ENCODE data around the gene RCC1. TPM values are rescaled to one million over a fixed set of nuclear protein-coding genes. Genes with fewer than 3 reads are reported as not detected.
"Not testable (repeated sequence)": the region's sequence is repeated elsewhere in the genome, so short reads cannot be mapped to it uniquely, and the experiment has no call there.

Gene RCC1
- polyA plus RNA-seq, 1 donor: 46.2 TPM

- no CpG with 5 or more reads among the region's 12 CpGs for WGBS (ENCODE audit: insufficient coverage, low lambda C conversion rate)
- not testable (repeated sequence) for H3K27ac ChIP-seq (ENCODE audit: low read length); H3K4me3 ChIP-seq (ENCODE audit: low read length); H3K9me3 ChIP-seq (ENCODE audit: control insufficient read depth, low read depth, low read length); DNase-seq; H3K27me3 ChIP-seq (ENCODE audit: control insufficient read depth, insufficient read depth, low read length)
- peaks cover 12% of the 10 kb centered on the region for H3K36me3 ChIP-seq (ENCODE audit: control insufficient read depth, insufficient read depth, low read length)
- H3K4me1 ChIP-seq (ENCODE audit: control insufficient read depth, insufficient read depth, low read length): peaks cover 14% of the 10 kb centered on the region
These were observed 15.0 kb downstream of the RCC1 start for GRCh38 chr1:28520796-28521195.

DNA sequence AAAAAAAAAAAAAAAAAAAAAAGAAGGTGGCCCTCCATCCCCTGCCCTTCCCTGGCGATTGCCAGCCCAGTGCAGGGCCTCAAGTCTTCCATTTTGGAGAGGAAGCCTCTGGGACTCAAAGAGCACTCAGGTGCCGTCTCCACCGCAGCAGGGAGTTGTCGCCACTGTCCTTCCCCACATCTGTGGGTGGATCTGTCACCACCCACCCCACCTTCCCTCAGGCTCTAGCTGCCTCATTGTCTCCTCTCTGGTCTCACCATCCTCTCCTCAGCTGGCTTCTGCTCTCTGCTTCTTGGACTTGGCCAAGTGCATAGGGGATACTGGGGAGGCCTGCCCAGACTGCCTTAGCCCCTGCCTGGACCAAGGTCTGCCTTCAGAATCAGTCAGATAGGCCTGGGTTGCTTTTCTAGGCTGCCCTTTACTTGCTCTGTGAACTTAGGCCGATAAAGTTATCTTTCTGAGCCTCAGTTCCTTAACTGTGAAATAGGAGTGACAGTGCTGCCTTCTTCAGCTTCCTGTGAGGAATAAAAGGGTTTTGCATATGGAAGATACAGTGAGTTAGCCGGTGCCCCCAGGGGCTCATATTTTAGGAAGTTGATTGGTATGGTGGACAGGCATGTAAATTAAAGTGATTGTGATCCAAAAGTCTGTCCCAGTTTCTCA, 15.8 kb downstream of the RCC1 start:
- H3K4me3 ChIP-seq (ENCODE audit: low read length): no peak overlapping the region
- no peak overlapping the region for H3K27ac ChIP-seq (ENCODE audit: low read length)
- peaks cover 12% of the 10 kb centered on the region for H3K36me3 ChIP-seq (ENCODE audit: control insufficient read depth, insufficient read depth, low read length)
- H3K27me3 ChIP-seq (ENCODE audit: control insufficient read depth, insufficient read depth, low read length): no peaks in the 10 kb centered on the region
- no peaks in the 10 kb centered on the region for H3K9me3 ChIP-seq (ENCODE audit: control insufficient read depth, low read depth, low read length)
- DNase-seq: no peak
- no CpG with 5 or more reads among the region's 6 CpGs for WGBS (ENCODE audit: insufficient coverage, low lambda C conversion rate)
- peaks cover 14% of the 10 kb centered on the region for H3K4me1 ChIP-seq (ENCODE audit: control insufficient read depth, insufficient read depth, low read length)

- not testable (repeated sequence) for H3K27me3 ChIP-seq (ENCODE audit: control insufficient read depth, insufficient read depth, low read length); H3K9me3 ChIP-seq (ENCODE audit: control insufficient read depth, low read depth, low read length); DNase-seq; H3K4me3 ChIP-seq (ENCODE audit: low read length); H3K27ac ChIP-seq (ENCODE audit: low read length)
- Histone ChIP-seq H3K4me1 (ENCODE audit: control insufficient read depth, insufficient read depth, low read length) (peaks cover 14% of the 10 kb centered on the region), H3K36me3 (ENCODE audit: control insufficient read depth, insufficient read depth, low read length) (peaks cover 12% of the 10 kb centered on the region)
- no CpG with 5 or more reads among the region's 9 CpGs for WGBS (ENCODE audit: insufficient coverage, low lambda C conversion rate)
These were observed 16.7 kb downstream of the RCC1 start for GRCh38 chr1:28522537-28522936.

- not testable (repeated sequence) for H3K27ac ChIP-seq (ENCODE audit: low read length); H3K4me1 ChIP-seq (ENCODE audit: control insufficient read depth, insufficient read depth, low read length); H3K4me3 ChIP-seq (ENCODE audit: low read length); H3K9me3 ChIP-seq (ENCODE audit: control insufficient read depth, low read depth, low read length); H3K27me3 ChIP-seq (ENCODE audit: control insufficient read depth, insufficient read depth, low read length); DNase-seq
- H3K36me3 ChIP-seq (ENCODE audit: control insufficient read depth, insufficient read depth, low read length): peaks cover 13% of the 10 kb centered on the region
- WGBS (ENCODE audit: insufficient coverage, low lambda C conversion rate): 0% methylated on average over 1 of the region's 10 CpGs
These were observed 19.3 kb downstream of the RCC1 start for GRCh38 chr1:28525002-28525642.

DNA sequence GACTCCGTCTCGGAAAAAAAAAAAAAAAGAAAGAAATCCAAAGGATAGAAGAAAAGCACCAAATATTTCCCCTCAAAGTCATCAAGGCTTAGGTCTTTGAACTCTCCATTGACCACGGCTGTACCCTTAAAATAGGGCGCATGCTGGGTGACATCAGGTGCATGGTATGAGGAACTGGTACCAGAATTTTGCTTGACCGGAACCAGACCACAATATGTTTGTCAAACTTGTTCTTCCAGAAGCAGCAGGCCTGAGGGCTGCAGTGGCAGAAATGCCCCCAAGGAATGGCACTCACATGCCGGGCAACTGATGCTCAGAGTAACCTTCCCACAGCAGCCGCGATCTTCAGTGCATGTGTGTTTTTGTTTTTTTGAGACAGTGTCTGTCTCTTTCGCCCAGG, 21.0 kb downstream of the RCC1 start:
- Histone ChIP-seq H3K4me3 (ENCODE audit: low read length) (no peak overlapping the region), H3K4me1 (ENCODE audit: control insufficient read depth, insufficient read depth, low read length) (peaks cover 3% of the 10 kb centered on the region), H3K9me3 (ENCODE audit: control insufficient read depth, low read depth, low read length) (no peaks in the 10 kb centered on the region), H3K27me3 (ENCODE audit: control insufficient read depth, insufficient read depth, low read length) (no peaks in the 10 kb centered on the region), H3K27ac (ENCODE audit: low read length) (no peak overlapping the region), H3K36me3 (ENCODE audit: control insufficient read depth, insufficient read depth, low read length) (peaks cover 21% of the 10 kb centered on the region)
- DNase-seq: no peak
- WGBS (ENCODE audit: insufficient coverage, low lambda C conversion rate): 90% methylated on average over 2 of the region's 9 CpGs

- no peaks in the 10 kb centered on the region for H3K27me3 ChIP-seq (ENCODE audit: control insufficient read depth, insufficient read depth, low read length)
- H3K4me1 ChIP-seq (ENCODE audit: control insufficient read depth, insufficient read depth, low read length): no peaks in the 10 kb centered on the region
- H3K27ac ChIP-seq (ENCODE audit: low read length): no peak overlapping the region
- H3K9me3 ChIP-seq (ENCODE audit: control insufficient read depth, low read depth, low read length): no peaks in the 10 kb centered on the region
- WGBS (ENCODE audit: insufficient coverage, low lambda C conversion rate): no CpG with 5 or more reads among the region's 31 CpGs
- no peak for DNase-seq
- H3K36me3 ChIP-seq (ENCODE audit: control insufficient read depth, insufficient read depth, low read length): peaks cover 33% of the 10 kb centered on the region
- H3K4me3 ChIP-seq (ENCODE audit: low read length): no peak overlapping the region
These were observed 24.6 kb downstream of the RCC1 start for GRCh38 chr1:28530456-28530855.

DNA sequence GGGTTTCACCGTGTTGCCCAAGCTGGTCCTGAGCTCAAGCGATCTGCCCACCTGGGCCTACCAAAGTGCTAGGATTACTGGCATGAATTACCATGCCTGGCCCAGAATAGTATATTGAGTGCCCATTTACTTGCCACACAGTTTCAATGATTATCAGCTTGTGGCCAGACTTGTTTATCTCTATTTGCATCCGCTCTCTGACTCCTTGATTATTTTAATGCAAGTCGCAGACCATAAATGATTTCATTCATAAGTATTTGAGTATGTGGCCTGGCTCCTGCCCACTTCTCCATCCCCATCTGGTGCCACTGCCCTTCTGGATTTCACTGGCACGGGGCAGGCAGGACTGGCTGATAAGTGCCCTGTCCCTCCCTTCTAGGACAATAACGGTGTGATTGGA, 28.8 kb downstream of the RCC1 start:
- Histone ChIP-seq H3K27me3 (ENCODE audit: control insufficient read depth, insufficient read depth, low read length) (no peaks in the 10 kb centered on the region), H3K4me3 (ENCODE audit: low read length) (no peak overlapping the region), H3K4me1 (ENCODE audit: control insufficient read depth, insufficient read depth, low read length) (no peaks in the 10 kb centered on the region), H3K27ac (ENCODE audit: low read length) (no peak overlapping the region), H3K36me3 (ENCODE audit: control insufficient read depth, insufficient read depth, low read length) (peaks cover 64% of the 10 kb centered on the region), H3K9me3 (ENCODE audit: control insufficient read depth, low read depth, low read length) (no peaks in the 10 kb centered on the region)
- DNase-seq: no peak
- no CpG with 5 or more reads among the region's 6 CpGs for WGBS (ENCODE audit: insufficient coverage, low lambda C conversion rate)

- peaks cover 62% of the 10 kb centered on the region for H3K36me3 ChIP-seq (ENCODE audit: control insufficient read depth, insufficient read depth, low read length)
These were observed 29.3 kb downstream of the RCC1 start for GRCh38 chr1:28535180-28535579.

DNA sequence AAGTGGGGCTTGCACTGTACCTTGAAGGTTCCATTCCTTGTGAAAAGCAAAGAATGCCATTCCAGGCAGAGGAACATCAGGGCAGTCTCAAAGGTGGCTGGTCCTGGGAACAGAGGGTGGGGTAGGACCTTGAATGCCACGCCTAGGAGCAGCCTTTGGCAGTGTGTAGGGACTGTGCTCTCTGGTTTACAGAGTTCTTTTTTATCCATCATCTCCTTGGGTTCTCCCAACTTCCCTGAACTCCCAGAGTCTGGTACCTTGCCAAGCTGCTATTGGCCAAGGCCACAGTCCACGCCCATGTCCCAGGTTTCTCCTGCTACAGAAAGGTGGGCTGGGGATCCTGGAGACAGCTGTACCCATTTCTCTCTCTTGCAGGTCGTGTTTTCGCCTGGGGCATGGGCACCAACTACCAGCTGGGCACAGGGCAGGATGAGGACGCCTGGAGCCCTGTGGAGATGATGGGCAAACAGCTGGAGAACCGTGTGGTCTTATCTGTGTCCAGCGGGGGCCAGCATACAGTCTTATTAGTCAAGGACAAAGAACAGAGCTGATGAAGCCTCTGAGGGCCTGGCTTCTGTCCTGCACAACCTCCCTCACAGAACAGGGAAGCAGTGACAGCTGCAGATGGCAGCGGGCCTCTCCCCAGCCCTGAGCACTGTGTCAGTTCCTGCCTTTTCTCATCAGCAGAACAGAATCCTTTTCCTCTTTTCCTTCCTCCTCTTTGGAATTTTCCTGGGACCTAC, 31.8 kb downstream of the RCC1 start:
- peaks cover 42% of the 10 kb centered on the region for H3K36me3 ChIP-seq (ENCODE audit: control insufficient read depth, insufficient read depth, low read length)
- H3K4me1 ChIP-seq (ENCODE audit: control insufficient read depth, insufficient read depth, low read length): no peaks in the 10 kb centered on the region
- no peak for DNase-seq
- no peaks in the 10 kb centered on the region for H3K9me3 ChIP-seq (ENCODE audit: control insufficient read depth, low read depth, low read length)
- no peak overlapping the region for H3K4me3 ChIP-seq (ENCODE audit: low read length)
- no peak overlapping the region for H3K27ac ChIP-seq (ENCODE audit: low read length)
- WGBS (ENCODE audit: insufficient coverage, low lambda C conversion rate): no CpG with 5 or more reads among the region's 8 CpGs
- no peaks in the 10 kb centered on the region for H3K27me3 ChIP-seq (ENCODE audit: control insufficient read depth, insufficient read depth, low read length)

More at GRCh38 chr1:28535180-28535579, 29.3 kb downstream of the RCC1 start:
- no CpG with 5 or more reads among the region's 6 CpGs for WGBS (ENCODE audit: insufficient coverage, low lambda C conversion rate)
- no peaks in the 10 kb centered on the region for H3K27me3 ChIP-seq (ENCODE audit: control insufficient read depth, insufficient read depth, low read length)
- H3K27ac ChIP-seq (ENCODE audit: low read length): no peak overlapping the region
- H3K4me1 ChIP-seq (ENCODE audit: control insufficient read depth, insufficient read depth, low read length): no peaks in the 10 kb centered on the region
- DNase-seq: no peak
- H3K9me3 ChIP-seq (ENCODE audit: control insufficient read depth, low read depth, low read length): no peaks in the 10 kb centered on the region
- H3K4me3 ChIP-seq (ENCODE audit: low read length): no peak overlapping the region

DNA sequence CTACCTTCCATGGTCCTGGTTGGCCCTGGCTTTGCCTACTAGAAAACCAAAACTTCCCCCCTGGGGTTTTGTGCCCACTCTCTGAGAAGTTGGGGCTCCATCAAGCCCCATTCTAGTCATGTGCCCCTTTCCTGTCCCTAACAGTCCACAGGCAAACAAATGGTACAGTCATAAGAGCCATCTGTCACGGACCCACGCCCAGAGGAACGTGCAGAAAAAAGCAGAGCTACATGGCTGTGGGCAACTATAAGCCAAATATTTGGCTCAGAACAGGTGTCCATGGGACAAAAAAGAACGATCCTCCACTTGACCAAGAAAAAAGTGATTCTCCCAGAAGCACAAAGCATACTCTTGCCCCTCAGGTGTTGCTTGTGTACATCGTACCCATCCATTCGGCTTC, 32.4 kb downstream of the RCC1 start:
- H3K4me1 ChIP-seq (ENCODE audit: control insufficient read depth, insufficient read depth, low read length): no peaks in the 10 kb centered on the region
- 79% methylated on average over 2 of the region's 6 CpGs for WGBS (ENCODE audit: insufficient coverage, low lambda C conversion rate)
- peaks cover 42% of the 10 kb centered on the region for H3K36me3 ChIP-seq (ENCODE audit: control insufficient read depth, insufficient read depth, low read length)
- H3K9me3 ChIP-seq (ENCODE audit: control insufficient read depth, low read depth, low read length): no peaks in the 10 kb centered on the region
- H3K27me3 ChIP-seq (ENCODE audit: control insufficient read depth, insufficient read depth, low read length): no peaks in the 10 kb centered on the region
- DNase-seq: no peak
- H3K27ac ChIP-seq (ENCODE audit: low read length): no peak overlapping the region
- H3K4me3 ChIP-seq (ENCODE audit: low read length): no peak overlapping the region
